Measurements from ENCODE around the gene ATP10A. TPM values are rescaled to one million over a fixed set of nuclear protein-coding genes. Genes with fewer than 3 reads are reported as not detected.

The ATP10A gene
- total RNA-seq, 2 experiments from 2014 or later, result 57.9 to 62.4 TPM

DNA sequence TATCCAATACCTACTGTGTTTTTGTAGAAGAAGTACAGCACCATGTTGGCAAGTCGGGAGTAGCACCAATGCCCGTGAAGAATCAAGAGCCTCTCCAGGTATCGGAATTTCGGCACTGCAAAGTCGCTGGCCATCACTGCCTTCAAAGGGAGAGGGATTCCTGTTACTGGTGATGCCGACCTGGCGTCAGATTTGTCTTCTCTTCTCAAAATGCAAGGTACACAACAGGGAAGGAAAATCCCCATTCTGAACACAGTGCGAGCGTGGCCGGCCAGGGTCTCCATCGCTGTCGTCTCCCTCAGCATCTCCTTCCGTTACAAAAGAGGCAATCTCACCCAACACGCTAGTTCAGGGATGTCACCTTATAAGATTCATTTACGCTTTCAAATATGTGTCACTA, 175.4 kb downstream of the ATP10A start:
- no peak for DNase-seq
- Mint-ChIP-seq H3K27ac (no peak overlapping the region), H3K27me3 (no peaks in the 10 kb centered on the region), H3K9me3 (no peaks in the 10 kb centered on the region), H3K4me1 (no peaks in the 10 kb centered on the region), H3K4me3 (no peak overlapping the region), H3K36me3 (ENCODE audit: low read depth) (peaks cover 70% of the 10 kb centered on the region)
- ChIA-PET CTCF (no interaction called here), POLR2A (no interaction called here)

DNA sequence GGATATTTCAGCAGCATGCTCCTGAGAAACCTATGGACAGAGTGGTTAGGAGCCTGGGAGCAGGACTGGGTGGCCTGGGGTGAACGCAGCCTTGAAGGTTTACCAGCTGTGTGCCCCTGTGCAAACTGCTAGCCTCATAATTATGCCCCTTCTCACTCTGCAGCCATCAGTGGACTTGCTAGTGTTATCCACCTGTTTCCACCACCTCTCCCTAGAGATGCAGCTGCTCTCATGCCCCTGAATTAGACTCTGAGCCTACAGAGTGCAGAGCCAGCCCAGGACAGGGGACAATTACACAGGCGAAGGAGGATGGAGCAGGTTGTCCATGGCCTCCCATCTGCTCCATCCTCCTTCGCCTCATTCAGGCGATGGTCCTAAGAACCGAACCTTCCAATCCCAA, 175.9 kb downstream of the ATP10A start:
- H3K36me3 Mint-ChIP-seq (ENCODE audit: low read depth), result peaks cover 70% of the 10 kb centered on the region
- CTCF ChIA-PET, result no interaction called here

DNA sequence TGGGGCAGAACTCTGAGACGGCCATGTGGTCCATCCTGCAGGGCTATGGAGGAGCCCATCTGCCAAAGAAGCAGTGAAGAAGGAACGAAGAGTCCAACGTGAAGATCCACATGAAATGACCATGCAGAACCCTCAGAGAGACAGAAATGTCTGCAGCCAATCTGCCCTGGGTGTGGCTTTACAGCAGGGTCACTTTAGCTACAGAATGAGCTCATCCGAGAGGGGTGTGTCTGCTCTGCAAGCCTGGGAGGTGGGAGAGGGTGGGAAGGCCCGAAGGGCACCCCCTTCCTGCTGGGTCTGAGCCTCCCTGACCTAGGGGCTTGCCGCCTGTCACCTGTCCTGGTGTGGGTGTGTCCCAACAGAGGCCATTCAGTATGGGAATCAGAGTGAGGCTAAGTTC, 176.3 kb downstream of the ATP10A start:
- H3K27me3 Mint-ChIP-seq, result no peaks in the 10 kb centered on the region
- ChIA-PET CTCF (no interaction called here), POLR2A (no interaction called here)
- no peak for DNase-seq
- no peaks in the 10 kb centered on the region for H3K4me1 Mint-ChIP-seq
- no peak overlapping the region for H3K4me3 Mint-ChIP-seq
- H3K27ac Mint-ChIP-seq, result no peak overlapping the region
- H3K9me3 Mint-ChIP-seq, result no peaks in the 10 kb centered on the region
- peaks cover 69% of the 10 kb centered on the region for H3K36me3 Mint-ChIP-seq (ENCODE audit: low read depth)

More for the DNA sequence above, 175.9 kb downstream of the ATP10A start:
- no peak for DNase-seq
- no peak overlapping the region for H3K27ac Mint-ChIP-seq
- no peaks in the 10 kb centered on the region for H3K9me3 Mint-ChIP-seq
- no peaks in the 10 kb centered on the region for H3K4me1 Mint-ChIP-seq
- no peaks in the 10 kb centered on the region for H3K27me3 Mint-ChIP-seq
- POLR2A ChIA-PET, result no interaction called here
- H3K4me3 Mint-ChIP-seq, result no peak overlapping the region

DNA sequence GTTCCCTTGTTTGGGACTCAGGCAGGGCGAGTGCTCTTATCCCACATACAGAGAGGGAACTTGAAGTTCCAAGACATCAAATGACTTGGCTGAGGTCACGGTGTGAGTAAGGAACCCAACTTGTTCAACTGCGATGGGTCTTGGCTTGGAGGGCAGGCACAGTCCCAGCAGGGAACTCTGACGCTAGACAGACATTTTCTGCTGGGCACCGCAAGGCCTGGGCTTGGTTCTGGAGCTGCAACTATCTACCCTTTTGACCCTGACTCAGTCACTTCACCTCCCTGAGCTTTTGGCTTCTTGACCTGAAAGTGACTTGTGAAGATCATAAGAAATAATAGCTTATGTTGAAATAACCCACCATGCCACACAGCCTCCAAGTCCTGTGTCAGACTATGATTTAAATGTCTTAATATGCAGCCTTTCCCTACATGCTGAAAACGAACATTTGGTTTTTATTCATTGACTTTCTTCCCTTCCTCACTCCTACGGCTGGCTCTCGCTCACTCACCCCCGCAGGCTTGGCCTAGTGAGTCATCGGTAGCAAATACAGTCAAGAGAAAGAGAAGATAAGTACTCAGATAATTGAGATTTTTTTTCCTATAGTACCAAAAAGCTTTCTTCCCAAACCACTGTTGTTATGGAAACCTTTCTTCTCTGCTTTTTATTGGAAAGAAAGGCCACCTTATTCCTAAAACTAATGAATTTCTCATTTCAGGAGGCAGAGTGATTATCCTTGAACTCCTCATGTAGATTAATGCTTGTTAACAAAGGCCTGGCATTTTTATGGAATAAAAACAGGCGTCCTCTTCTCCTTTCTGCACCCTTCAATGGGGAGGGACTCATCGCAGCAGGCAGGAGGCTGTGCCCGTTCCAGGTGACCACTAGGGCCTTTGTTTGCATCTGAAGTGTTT, 178.4 kb downstream of the ATP10A start:
- H3K27me3 Mint-ChIP-seq, result no peaks in the 10 kb centered on the region
- H3K36me3 Mint-ChIP-seq (ENCODE audit: low read depth), result peaks cover 71% of the 10 kb centered on the region
- H3K4me1 Mint-ChIP-seq, result no peaks in the 10 kb centered on the region
- no peaks in the 10 kb centered on the region for H3K9me3 Mint-ChIP-seq
- ChIA-PET POLR2A (no interaction called here), CTCF (interaction anchor here (0.6 kb wide), 1 partner anchor 258 kb away, joined by 3 read pairs; no protein-coding TSS in a partner anchor)
- DNase-seq, result no peak
- H3K27ac Mint-ChIP-seq, result no peak overlapping the region
- no peak overlapping the region for H3K4me3 Mint-ChIP-seq

- peak overlapping the region; percentile 9 for H3K27ac Mint-ChIP-seq
- ChIA-PET CTCF (interaction anchor here (0.8 kb wide), 1 partner anchor 9 kb away, joined by 3 read pairs; no protein-coding TSS in a partner anchor), POLR2A (no interaction called here)
- H3K27me3 Mint-ChIP-seq, result no peaks in the 10 kb centered on the region
- no peak for DNase-seq
- no peaks in the 10 kb centered on the region for H3K4me1 Mint-ChIP-seq
- peaks cover 72% of the 10 kb centered on the region for H3K36me3 Mint-ChIP-seq (ENCODE audit: low read depth)
- H3K9me3 Mint-ChIP-seq, result no peaks in the 10 kb centered on the region
- no peak overlapping the region for H3K4me3 Mint-ChIP-seq
These were observed 179.2 kb downstream of the ATP10A start for GRCh38 chr15:25683911-25684310.

GRCh38 chr15:25683415-25683814, 179.7 kb downstream of the ATP10A start:
- CTCF ChIA-PET, result interaction anchor here (0.8 kb wide), 1 partner anchor 8 kb away, joined by 3 read pairs; no protein-coding TSS in a partner anchor
- DNase-seq, result no peak
- Mint-ChIP-seq H3K9me3 (no peaks in the 10 kb centered on the region), H3K27me3 (no peaks in the 10 kb centered on the region), H3K36me3 (ENCODE audit: low read depth) (peaks cover 76% of the 10 kb centered on the region), H3K4me3 (no peak overlapping the region), H3K27ac (no peak overlapping the region), H3K4me1 (no peaks in the 10 kb centered on the region)
- POLR2A ChIA-PET, result no interaction called here

- Mint-ChIP-seq H3K27me3 (no peaks in the 10 kb centered on the region), H3K27ac (no peak overlapping the region), H3K4me1 (no peaks in the 10 kb centered on the region), H3K36me3 (ENCODE audit: low read depth) (peaks cover 68% of the 10 kb centered on the region), H3K4me3 (no peak overlapping the region), H3K9me3 (no peaks in the 10 kb centered on the region)
- ChIA-PET POLR2A (no interaction called here), CTCF (no interaction called here)
- no peak for DNase-seq
These were observed 180.8 kb downstream of the ATP10A start for GRCh38 chr15:25682340-25682739.

- Mint-ChIP-seq H3K27me3 (no peaks in the 10 kb centered on the region), H3K27ac (no peak overlapping the region), H3K4me3 (no peak overlapping the region), H3K4me1 (no peaks in the 10 kb centered on the region), H3K36me3 (ENCODE audit: low read depth) (peaks cover 63% of the 10 kb centered on the region), H3K9me3 (no peaks in the 10 kb centered on the region)
- no peak for DNase-seq
- POLR2A ChIA-PET, result no interaction called here
- CTCF ChIA-PET, result no interaction called here
These were observed 182.5 kb downstream of the ATP10A start for GRCh38 chr15:25680686-25681025.

- peak overlapping the region; percentile 57 for H3K27ac Mint-ChIP-seq
- H3K9me3 Mint-ChIP-seq, result no peaks in the 10 kb centered on the region
- POLR2A ChIA-PET, result no interaction called here
- H3K27me3 Mint-ChIP-seq, result no peaks in the 10 kb centered on the region
- no peak for DNase-seq
- peaks cover 58% of the 10 kb centered on the region for H3K36me3 Mint-ChIP-seq (ENCODE audit: low read depth)
- H3K4me1 Mint-ChIP-seq, result no peaks in the 10 kb centered on the region
- no peak overlapping the region for H3K4me3 Mint-ChIP-seq
- CTCF ChIA-PET, result no interaction called here
These were observed 183.0 kb downstream of the ATP10A start for GRCh38 chr15:25679964-25680685.

GRCh38 chr15:25679492-25679891, 183.6 kb downstream of the ATP10A start:
- Mint-ChIP-seq H3K27ac (no peak overlapping the region), H3K4me3 (no peak overlapping the region), H3K4me1 (no peaks in the 10 kb centered on the region), H3K27me3 (no peaks in the 10 kb centered on the region), H3K36me3 (ENCODE audit: low read depth) (peaks cover 52% of the 10 kb centered on the region), H3K9me3 (no peaks in the 10 kb centered on the region)
- DNase-seq, result no peak
- CTCF ChIA-PET, result no interaction called here
- POLR2A ChIA-PET, result no interaction called here

DNA sequence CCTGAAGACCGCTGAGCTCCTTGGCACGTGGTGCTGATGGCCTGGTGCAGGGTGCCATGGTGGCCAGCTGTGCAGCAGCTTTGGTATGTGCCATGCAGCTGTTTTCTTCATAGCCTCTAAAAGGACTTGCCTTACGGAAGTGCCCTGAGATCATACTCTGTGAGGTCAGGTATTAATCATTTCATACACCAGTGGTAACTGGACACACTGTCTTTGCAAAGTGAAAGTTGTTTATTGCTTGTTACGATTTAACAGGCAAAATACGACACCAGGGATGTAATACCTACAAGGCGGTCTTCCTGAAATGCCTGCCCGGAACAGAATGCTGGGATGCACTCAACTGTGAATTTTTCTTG, 184.6 kb downstream of the ATP10A start:
- Mint-ChIP-seq H3K27ac (no peak overlapping the region), H3K27me3 (no peaks in the 10 kb centered on the region), H3K9me3 (no peaks in the 10 kb centered on the region), H3K4me3 (no peak overlapping the region), H3K4me1 (no peaks in the 10 kb centered on the region), H3K36me3 (ENCODE audit: low read depth) (peaks cover 42% of the 10 kb centered on the region)
- POLR2A ChIA-PET, result no interaction called here
- CTCF ChIA-PET, result no interaction called here
- DNase-seq, result no peak

GRCh38 chr15:25677719-25678499, 185.2 kb downstream of the ATP10A start:
- CTCF ChIA-PET, result interaction anchor here (1.2 kb wide), 1 partner anchor 20 kb away, joined by 3 read pairs; no protein-coding TSS in a partner anchor
- DNase-seq, result no peak
- no peaks in the 10 kb centered on the region for H3K27me3 Mint-ChIP-seq
- H3K9me3 Mint-ChIP-seq, result no peaks in the 10 kb centered on the region
- H3K27ac Mint-ChIP-seq, result no peak overlapping the region
- no peaks in the 10 kb centered on the region for H3K4me1 Mint-ChIP-seq
- H3K4me3 Mint-ChIP-seq, result no peak overlapping the region
- peaks cover 37% of the 10 kb centered on the region for H3K36me3 Mint-ChIP-seq (ENCODE audit: low read depth)
- POLR2A ChIA-PET, result no interaction called here

DNA sequence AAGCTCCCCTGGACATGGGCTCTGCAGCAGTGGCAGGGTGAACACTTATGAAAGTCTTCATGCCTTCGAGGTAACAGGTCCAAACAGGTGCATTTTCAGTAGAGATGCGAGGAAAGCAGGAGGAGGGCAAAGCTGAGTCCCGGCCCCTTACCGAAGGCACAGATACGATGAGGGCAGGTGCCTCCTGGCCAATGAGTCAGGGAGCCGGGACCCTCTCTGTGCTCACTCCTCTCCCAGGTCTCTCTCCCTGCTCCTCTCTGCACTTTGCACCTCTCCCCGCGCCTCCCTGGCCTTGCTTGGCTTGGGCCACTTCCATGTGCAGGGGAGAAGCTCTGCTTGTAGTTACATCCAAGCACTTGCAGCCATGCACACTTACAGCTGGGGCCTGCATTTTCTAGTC, 187.1 kb downstream of the ATP10A start:
- peaks cover 5% of the 10 kb centered on the region for H3K27me3 Mint-ChIP-seq
- H3K9me3 Mint-ChIP-seq, result peaks cover 2% of the 10 kb centered on the region
- POLR2A ChIA-PET, result no interaction called here
- DNase-seq, result no peak
- CTCF ChIA-PET, result no interaction called here
- no peak overlapping the region for H3K27ac Mint-ChIP-seq
- no peaks in the 10 kb centered on the region for H3K4me1 Mint-ChIP-seq
- H3K36me3 Mint-ChIP-seq (ENCODE audit: low read depth), result peaks cover 23% of the 10 kb centered on the region
- no peak overlapping the region for H3K4me3 Mint-ChIP-seq
